Astrocyte of the cerebellum (primary cell): ENCODE data around the gene UBE3D.
A peak's percentile ranks its signal among the peaks of the same experiment; 100 is the strongest.

Experiments
- DNase-seq: peaks from one replicate; pipeline ENCODE4 v3.0.0-alpha.2; 2011; ENCODE audit warnings: low read depth
- H3K4me3 ChIP-seq: 2 replicates; pipeline ENCODE4 v1.5.1; 2011; ENCODE audit warnings: mild to moderate bottlenecking, low read depth, low read length, moderate library complexity
- in situ Hi-C: cut with HindIII; loops from 2 replicates; pipeline ENCODE4 v1.10.0; 2017; ENCODE audit warnings: low sequenced_read_pairs
- TF ChIP-seq, protein P1 (sequence below): IDR thresholded peaks from 2 replicates; pipeline ENCODE4 v1.5.1; 2012; ENCODE audit warnings: low read length, low read depth, moderate library complexity, mild to moderate bottlenecking; ENCODE audit errors: missing control alignments

Gene UBE3D

DNA sequence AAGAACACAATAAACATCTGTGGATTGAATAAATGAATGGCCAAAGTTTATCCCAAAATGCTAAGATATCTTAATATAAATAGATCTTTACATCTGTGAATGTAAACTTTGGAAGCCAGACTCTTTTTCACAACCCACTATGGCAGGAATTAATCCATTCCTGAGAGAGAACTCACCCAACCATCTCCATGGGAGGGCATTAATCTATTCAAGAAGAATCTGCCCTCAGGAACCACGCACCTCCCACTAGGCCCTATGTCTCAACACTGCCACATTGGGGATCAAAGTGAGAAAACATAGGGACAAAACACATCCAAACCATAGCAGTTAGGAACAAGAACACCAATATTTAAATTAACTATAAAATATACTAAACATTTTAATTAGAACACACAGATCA lies 3.4 kb downstream of the UBE3D start:
- TF ChIP-seq, protein P1, sequence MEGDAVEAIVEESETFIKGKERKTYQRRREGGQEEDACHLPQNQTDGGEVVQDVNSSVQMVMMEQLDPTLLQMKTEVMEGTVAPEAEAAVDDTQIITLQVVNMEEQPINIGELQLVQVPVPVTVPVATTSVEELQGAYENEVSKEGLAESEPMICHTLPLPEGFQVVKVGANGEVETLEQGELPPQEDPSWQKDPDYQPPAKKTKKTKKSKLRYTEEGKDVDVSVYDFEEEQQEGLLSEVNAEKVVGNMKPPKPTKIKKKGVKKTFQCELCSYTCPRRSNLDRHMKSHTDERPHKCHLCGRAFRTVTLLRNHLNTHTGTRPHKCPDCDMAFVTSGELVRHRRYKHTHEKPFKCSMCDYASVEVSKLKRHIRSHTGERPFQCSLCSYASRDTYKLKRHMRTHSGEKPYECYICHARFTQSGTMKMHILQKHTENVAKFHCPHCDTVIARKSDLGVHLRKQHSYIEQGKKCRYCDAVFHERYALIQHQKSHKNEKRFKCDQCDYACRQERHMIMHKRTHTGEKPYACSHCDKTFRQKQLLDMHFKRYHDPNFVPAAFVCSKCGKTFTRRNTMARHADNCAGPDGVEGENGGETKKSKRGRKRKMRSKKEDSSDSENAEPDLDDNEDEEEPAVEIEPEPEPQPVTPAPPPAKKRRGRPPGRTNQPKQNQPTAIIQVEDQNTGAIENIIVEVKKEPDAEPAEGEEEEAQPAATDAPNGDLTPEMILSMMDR, result no peak
- in situ Hi-C loops, result no loop called here
- peak; percentile 51 for DNase-seq

DNA sequence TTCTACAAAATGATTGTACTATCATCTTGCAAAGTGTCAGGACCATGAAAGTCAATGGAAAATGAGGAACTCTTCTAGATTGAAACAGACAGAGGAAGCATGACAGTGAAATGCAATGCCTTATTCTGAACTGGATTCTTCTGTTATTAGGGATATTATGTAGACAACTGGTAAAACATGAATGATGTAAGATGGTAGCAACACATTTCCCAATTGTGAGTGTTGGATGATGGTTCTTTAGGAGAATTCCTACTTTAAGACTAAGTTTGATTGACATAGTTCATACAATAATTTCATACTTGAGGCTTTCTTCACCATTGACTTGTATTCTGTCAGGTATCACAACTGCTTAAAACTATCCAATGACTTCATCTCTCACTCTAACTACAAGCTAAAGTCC lies 4.5 kb downstream of the UBE3D start:
- in situ Hi-C loops, result no loop called here
- H3K4me3 ChIP-seq, result no peak overlapping the region
- TF ChIP-seq, protein P1, result no peak
- DNase-seq, result no peak

More for the DNA sequence above, 3.4 kb downstream of the UBE3D start:
- H3K4me3 ChIP-seq, result no peak overlapping the region

DNA sequence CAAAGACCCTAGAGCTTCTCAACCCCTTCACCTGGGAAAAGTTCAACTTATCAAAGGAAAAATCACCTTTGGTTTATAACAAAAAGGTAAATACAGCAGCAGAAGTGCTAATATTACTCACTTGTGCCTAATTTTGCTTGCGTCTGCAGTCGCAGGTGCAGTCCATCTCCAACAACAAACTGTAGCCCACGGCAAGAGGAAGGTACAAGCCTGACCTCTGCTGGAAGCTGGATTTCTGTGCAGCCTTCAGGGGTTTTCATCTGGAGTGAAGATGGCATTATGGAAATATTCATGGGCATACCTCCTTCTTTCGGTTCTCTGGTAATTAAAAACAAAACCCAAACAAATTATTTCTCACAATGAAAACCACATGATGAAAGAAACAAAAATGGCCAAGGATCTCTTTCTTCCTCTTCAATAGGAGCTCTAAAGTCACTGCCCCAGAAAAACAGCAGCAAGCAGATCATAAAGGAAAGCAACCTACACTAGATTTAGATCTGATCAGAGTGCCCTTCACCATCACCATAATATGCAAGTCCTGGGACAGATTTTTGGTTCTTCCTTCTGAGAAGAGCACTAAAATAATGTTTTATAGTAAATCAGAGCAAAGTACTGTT lies 7.8 kb downstream of the UBE3D start:
- DNase-seq, result no peak
- in situ Hi-C loops, result no loop called here
- no peak overlapping the region for H3K4me3 ChIP-seq
- TF ChIP-seq, protein P1, result peak; percentile 90

DNA sequence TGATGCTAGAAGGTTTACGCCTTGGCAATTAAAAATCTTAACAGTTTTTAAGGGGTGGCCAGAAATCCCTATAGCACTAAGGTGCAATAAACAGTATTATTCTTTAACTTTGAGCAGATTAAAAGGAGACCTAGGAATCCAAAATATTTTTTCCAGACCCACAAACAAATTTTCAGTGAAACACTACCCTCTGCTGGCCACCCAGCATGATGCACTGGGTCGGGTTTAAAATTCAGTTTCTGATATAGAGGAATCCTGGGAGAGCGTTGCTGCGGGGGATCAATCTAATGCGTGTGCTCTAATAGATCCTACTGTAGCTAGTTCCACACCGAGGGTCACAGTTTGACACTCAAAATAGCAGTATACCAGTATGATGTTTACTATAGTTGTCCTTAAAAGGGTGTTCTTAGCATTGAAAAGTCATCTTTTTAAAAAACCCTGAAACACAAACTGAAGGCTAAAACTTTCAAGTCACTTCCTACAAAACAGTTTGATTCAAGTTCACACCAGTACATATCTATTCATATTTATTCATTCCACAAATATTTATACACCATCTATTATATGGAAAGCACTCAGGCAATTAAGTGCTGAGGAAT lies 10.2 kb downstream of the UBE3D start:
- no peak for DNase-seq

DNA sequence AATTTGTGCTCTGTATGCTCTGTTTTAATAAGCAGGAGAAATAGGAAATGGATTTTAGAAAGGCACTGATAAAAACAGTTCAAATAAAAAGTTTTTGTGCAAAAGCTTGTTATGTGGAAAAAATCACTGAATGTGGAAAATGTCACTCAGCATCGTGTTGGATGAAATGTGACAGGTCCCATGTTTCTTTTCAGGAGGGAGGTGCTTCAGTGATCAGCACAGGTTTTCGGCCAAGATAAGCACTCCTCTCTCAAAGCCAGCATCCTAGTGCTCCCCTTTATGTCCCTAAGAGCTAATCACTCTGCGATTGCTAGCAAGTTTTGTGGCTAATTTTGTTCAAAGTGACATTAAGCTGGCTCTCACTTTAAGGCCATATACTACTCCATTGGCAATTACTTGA lies 12.0 kb downstream of the UBE3D start:
- in situ Hi-C loops, result no loop called here
- no peak overlapping the region for H3K4me3 ChIP-seq
- no peak for DNase-seq
- TF ChIP-seq, protein P1, result no peak

More for the DNA sequence above, 10.2 kb downstream of the UBE3D start:
- no peak overlapping the region for H3K4me3 ChIP-seq
- TF ChIP-seq, protein P1, result peak; percentile 79
- in situ Hi-C loops, result no loop called here

DNA sequence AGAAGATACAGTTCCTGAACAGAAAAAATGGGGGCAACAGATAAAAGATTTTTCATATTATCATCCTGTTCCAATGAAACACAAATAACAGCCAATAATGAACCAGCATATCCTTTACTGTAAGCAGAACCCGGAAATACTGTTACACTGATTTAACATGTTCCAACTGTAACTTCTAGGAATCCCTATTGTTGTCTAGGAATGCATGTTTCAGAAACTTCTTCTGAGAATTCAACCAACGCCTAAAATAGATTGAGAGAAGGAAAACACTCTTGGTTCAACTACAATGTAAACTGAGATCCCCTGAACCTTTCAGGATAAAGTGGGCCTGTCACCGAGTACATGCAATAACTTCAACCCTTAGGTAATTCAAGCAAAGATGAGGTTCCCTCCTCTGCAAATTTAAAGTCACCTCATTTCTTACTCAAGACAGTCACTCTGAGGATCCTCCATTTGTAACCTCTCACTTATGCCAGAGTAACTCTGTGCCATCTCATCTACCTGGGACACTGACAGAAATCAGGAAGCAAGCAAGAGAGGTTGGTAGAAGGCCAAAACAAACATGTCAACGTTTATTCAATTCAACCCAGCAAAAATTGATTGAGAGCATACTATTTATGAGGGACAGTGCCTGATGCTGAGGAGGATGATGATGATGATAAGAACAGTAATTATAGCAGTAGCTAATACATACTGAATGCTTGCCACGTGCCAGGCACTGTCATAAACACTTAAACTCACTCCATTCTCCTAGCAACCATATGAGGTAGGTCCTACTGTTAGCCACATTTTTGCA lies 14.1 kb downstream of the UBE3D start:
- H3K4me3 ChIP-seq, result no peak overlapping the region
- no peak for DNase-seq

More for the DNA sequence above, 14.1 kb downstream of the UBE3D start:
- TF ChIP-seq, protein P1, result no peak
- in situ Hi-C loops, result no loop called here
